ENCODE measurements around the gene SLC17A9. TPM values are rescaled to one million over a fixed set of nuclear protein-coding genes. Genes with fewer than 3 reads are reported as not detected.

Gene SLC17A9
- total and polyA plus RNA-seq, 11 donors: 0.16 to 6.6 (median 0.85) TPM

GRCh38 chr20:62953839-62954703 is 1.6 kb downstream of the SLC17A9 start:
- H3K9me3 ChIP-seq: peaks cover 0 to 5% (median 0%) of the 10 kb centered on the region in 12 donors
- H3K4me3 ChIP-seq: peak overlapping the region in 10 of 12 donors; percentile 14 to 52 (median 36)
- 21 to 42% (median 33%) methylated on average over 25 to 32 of the region's 32 CpGs for WGBS, 4 donors
- peaks cover 0 to 18% (median 9%) of the 10 kb centered on the region in 9 donors for H3K36me3 ChIP-seq
- TF ChIP-seq POLR2A (IDR thresholded peaks at IDR 0.05) (no peak), CTCF (IDR thresholded peaks at IDR 0.05) (no peak)
- intact Hi-C loops (cut with DNase I): no loop called here
- no peaks in the 10 kb centered on the region for H3K27me3 ChIP-seq
- H3K27ac ChIP-seq: peak overlapping the region in 11 of 12 donors; percentile 43 to 95 (median 78)
- DNase-seq: peak; percentile 78 to 86 (median 82)
- peak; percentile 41 to 81 (median 64) for ATAC-seq
- H3K4me1 ChIP-seq: peaks cover 3 to 39% (median 25%) of the 10 kb centered on the region in 12 donors

GRCh38 chr20:62955519-62956386 is 3.2 kb downstream of the SLC17A9 start:
- peak in 2 of 5 donors; percentile 58 to 72 for DNase-seq
- peaks cover 3 to 39% (median 25%) of the 10 kb centered on the region in 12 donors for H3K4me1 ChIP-seq
- WGBS, 4 donors: 66 to 74% (median 71%) methylated on average over 13 to 23 of the region's 23 CpGs
- H3K4me3 ChIP-seq: no peak overlapping the region
- H3K27ac ChIP-seq: peak overlapping the region in 5 of 12 donors; percentile 34 to 69 (median 47)
- no peaks in the 10 kb centered on the region for H3K9me3 ChIP-seq
- intact Hi-C loops (cut with DNase I): no loop called here
- peak; percentile 56 to 66 (median 66) for ATAC-seq
- H3K36me3 ChIP-seq: peaks cover 0 to 6% (median 0%) of the 10 kb centered on the region in 9 donors
- TF ChIP-seq CTCF (IDR thresholded peaks at IDR 0.05) (no peak), POLR2A (IDR thresholded peaks at IDR 0.05) (no peak)
- no peaks in the 10 kb centered on the region for H3K27me3 ChIP-seq

GRCh38 chr20:62956387-62957135 is 4.1 kb downstream of the SLC17A9 start:
- ATAC-seq: no peak
- intact Hi-C loops (cut with DNase I): no loop called here

More at GRCh38 chr20:62956387-62957135, 4.1 kb downstream of the SLC17A9 start:
- Histone ChIP-seq H3K4me3 (no peak overlapping the region), H3K27me3 (no peaks in the 10 kb centered on the region), H3K36me3 (peaks cover 0 to 6% (median 0%) of the 10 kb centered on the region in 9 donors), H3K4me1 (peaks cover 3 to 40% (median 25%) of the 10 kb centered on the region in 12 donors), H3K9me3 (no peaks in the 10 kb centered on the region), H3K27ac (peak overlapping the region in 4 of 12 donors; percentile 34 to 69 (median 38))
- WGBS, 4 donors: 89 to 95% (median 93%) methylated on average over 20 to 25 of the region's 25 CpGs
- TF ChIP-seq CTCF (IDR thresholded peaks at IDR 0.05): no peak
- TF ChIP-seq POLR2A (IDR thresholded peaks at IDR 0.05): no peak
- DNase-seq: no peak

Data from heart left ventricle (tissue), 16 donors.